GM19452 (cell line): ENCODE results near the gene GNLY.

Source experiments
- ATAC-seq: cut with Tn5 transposase; IDR thresholded peaks from one replicate; pipeline ENCODE4 v1.9.1; 2021; ENCODE audit not compliant: unreplicated experiment

GNLY gene

GRCh38 chr2:85725451-85725850 lies 31.3 kb downstream of the GNLY start:
- no peak for ATAC-seq

- no peak for ATAC-seq
These were observed 33.6 kb downstream of the GNLY start for GRCh38 chr2:85727798-85728197.

- ATAC-seq = no peak
These were observed 34.2 kb downstream of the GNLY start for GRCh38 chr2:85728342-85728741.

- peak; percentile 74 for ATAC-seq
These were observed 35.0 kb downstream of the GNLY start for GRCh38 chr2:85728883-85729824.

GRCh38 chr2:85729825-85730510 lies 35.8 kb downstream of the GNLY start:
- ATAC-seq = no peak

- ATAC-seq = no peak
These were observed 36.6 kb downstream of the GNLY start for GRCh38 chr2:85730686-85731230.

- no peak for ATAC-seq
These were observed 37.4 kb downstream of the GNLY start for GRCh38 chr2:85731606-85732005.

- no peak for ATAC-seq
These were observed 38.4 kb downstream of the GNLY start for GRCh38 chr2:85732467-85733120.

GRCh38 chr2:85733121-85733960 lies 39.2 kb downstream of the GNLY start:
- no peak for ATAC-seq

GRCh38 chr2:85734015-85734414 lies 39.9 kb downstream of the GNLY start:
- no peak for ATAC-seq

- ATAC-seq = no peak
These were observed 40.9 kb downstream of the GNLY start for GRCh38 chr2:85734942-85735608.

- no peak for ATAC-seq
These were observed 41.5 kb downstream of the GNLY start for GRCh38 chr2:85735691-85736090.

GRCh38 chr2:85736456-85737355 lies 42.5 kb downstream of the GNLY start:
- ATAC-seq = no peak

- no peak for ATAC-seq
These were observed 43.3 kb downstream of the GNLY start for GRCh38 chr2:85737481-85737880.

GRCh38 chr2:85737961-85738360 lies 43.8 kb downstream of the GNLY start:
- ATAC-seq = no peak

- ATAC-seq = no peak
These were observed 46.0 kb downstream of the GNLY start for GRCh38 chr2:85740193-85740592.

- ATAC-seq = no peak
These were observed 47.2 kb downstream of the GNLY start for GRCh38 chr2:85741211-85741832.

- no peak for ATAC-seq
These were observed 47.8 kb downstream of the GNLY start for GRCh38 chr2:85741833-85742455.
